H9 (cell line): ENCODE data around the gene SNRNP25. TPM values are rescaled to one million over a fixed set of nuclear protein-coding genes. Genes with fewer than 3 reads are reported as not detected.

ENCODE experiments used
- DNase-seq: peaks from one replicate; pipeline ENCODE4 v3.0.0-alpha.2; 2017
- H2AFZ ChIP-seq: one replicate; pipeline ENCODE4 v1.6.1; 2013; ENCODE audit warnings: mild to moderate bottlenecking, low read length, control low read depth, moderate library complexity
- H2AK5ac ChIP-seq: 2 replicates; pipeline ENCODE4 v1.6.1; 2013; ENCODE audit warnings: low read length, control low read depth, mixed read lengths; ENCODE audit not compliant: insufficient read length
- H2BK120ac ChIP-seq: one replicate; pipeline ENCODE4 v1.6.1; 2013; ENCODE audit warnings: low read depth, mild to moderate bottlenecking, low read length, control low read depth, inconsistent platforms; ENCODE audit not compliant: poor library complexity, severe bottlenecking
- H2BK12ac ChIP-seq: 2 replicates; pipeline ENCODE4 v1.6.1; 2013; ENCODE audit warnings: low read length, control low read depth, mixed read lengths, low read depth; ENCODE audit not compliant: insufficient read length
- H2BK15ac ChIP-seq: 2 replicates; pipeline ENCODE4 v1.6.1; 2013; ENCODE audit warnings: low read depth, low read length, control low read depth
- H2BK20ac ChIP-seq: one replicate; pipeline ENCODE4 v1.6.1; 2013; ENCODE audit warnings: low read depth, mild to moderate bottlenecking, low read length, control low read depth, inconsistent platforms; ENCODE audit not compliant: poor library complexity, severe bottlenecking
- H2BK5ac ChIP-seq: 2 replicates; pipeline ENCODE4 v1.6.1; 2013; ENCODE audit warnings: low read length, control low read depth, mixed read lengths; ENCODE audit not compliant: insufficient read length
- H3K14ac ChIP-seq: 2 replicates; pipeline ENCODE4 v1.6.1; 2013; ENCODE audit warnings: low read length, control low read depth; ENCODE audit not compliant: insufficient read depth
- H3K18ac ChIP-seq: 2 replicates; pipeline ENCODE4 v1.6.1; 2013; ENCODE audit warnings: low read depth, mild to moderate bottlenecking, mixed read lengths, low read length, control low read depth; ENCODE audit not compliant: insufficient read length
- H3K23ac ChIP-seq: 2 replicates; pipeline ENCODE4 v1.6.1; 2013; ENCODE audit warnings: low read length, control low read depth, mixed read lengths, low read depth; ENCODE audit not compliant: insufficient read length
- H3K23me2 ChIP-seq: 2 replicates; pipeline ENCODE4 v1.6.1; 2013; ENCODE audit warnings: low read depth, mild to moderate bottlenecking, mixed read lengths, low read length, control low read depth; ENCODE audit not compliant: insufficient read length, poor library complexity, severe bottlenecking
- H3K27ac ChIP-seq: 2 replicates; pipeline ENCODE4 v1.5.1; 2013; ENCODE audit warnings: low read length, control low read depth, mixed read lengths, low read depth; ENCODE audit not compliant: insufficient read length
- H3K27me3 ChIP-seq: 2 replicates; pipeline ENCODE4 v1.6.1; 2013; ENCODE audit warnings: low read length, control low read depth, inconsistent platforms; ENCODE audit not compliant: insufficient read depth
- H3K4ac ChIP-seq: 2 replicates; pipeline ENCODE4 v1.6.1; 2013; ENCODE audit warnings: low read depth, mild to moderate bottlenecking, control low read depth, inconsistent platforms, low read length, moderate library complexity
- H3K4me1 ChIP-seq: 2 replicates; pipeline ENCODE4 v1.6.1; 2013; ENCODE audit warnings: low read length, control low read depth, inconsistent platforms; ENCODE audit not compliant: insufficient read depth
- H3K4me2 ChIP-seq: 2 replicates; pipeline ENCODE4 v1.6.1; 2013; ENCODE audit warnings: low read length, control low read depth, mixed read lengths; ENCODE audit not compliant: insufficient read length, insufficient read depth
- H3K56ac ChIP-seq: 2 replicates; pipeline ENCODE4 v1.6.1; 2013; ENCODE audit warnings: low read depth, mild to moderate bottlenecking, mixed read lengths, low read length, control low read depth; ENCODE audit not compliant: insufficient read length
- H3K79me1 ChIP-seq: 2 replicates; pipeline ENCODE4 v1.6.1; 2013; ENCODE audit warnings: low read depth, mild to moderate bottlenecking, moderate library complexity, low read length, control low read depth, inconsistent platforms; ENCODE audit not compliant: insufficient read depth, poor library complexity, severe bottlenecking
- H3K79me2 ChIP-seq: 2 replicates; pipeline ENCODE4 v1.6.1; 2013; ENCODE audit warnings: low read length, control low read depth, inconsistent platforms; ENCODE audit not compliant: insufficient read depth
- H3K9ac ChIP-seq: 2 replicates; pipeline ENCODE4 v1.6.1; 2013; ENCODE audit warnings: low read length, control low read depth, mixed read lengths; ENCODE audit not compliant: insufficient read length; ENCODE audit errors: extremely low read depth
- H3K9me3 ChIP-seq: one replicate; pipeline ENCODE4 v1.6.1; 2013; ENCODE audit warnings: low read depth, low read length, inconsistent platforms; ENCODE audit not compliant: control insufficient read depth
- H3T11ph ChIP-seq: one replicate; pipeline ENCODE4 v1.6.1; 2013; ENCODE audit warnings: mild to moderate bottlenecking, low read length, control low read depth, inconsistent platforms
- H4K20me1 ChIP-seq: one replicate; pipeline ENCODE4 v1.6.1; 2013; ENCODE audit not compliant: control insufficient read depth, insufficient read length, insufficient read depth
- H4K5ac ChIP-seq: 2 replicates; pipeline ENCODE4 v1.6.1; 2013; ENCODE audit warnings: low read depth, mild to moderate bottlenecking, mixed read lengths, low read length, control low read depth; ENCODE audit not compliant: insufficient read length
- H4K8ac ChIP-seq: replicated peaks from 2 replicates; pipeline ENCODE4 v1.6.1; 2013; ENCODE audit warnings: low read length, control low read depth, mixed read lengths, low read depth; ENCODE audit not compliant: insufficient read length
- H4K91ac ChIP-seq: 2 replicates; pipeline ENCODE4 v1.6.1; 2013; ENCODE audit warnings: low read depth, mild to moderate bottlenecking, moderate library complexity, mixed read lengths, low read length, control low read depth; ENCODE audit not compliant: insufficient read length
- H3K27ac Mint-ChIP-seq, 3 experiments: 2 replicates in 2 of 3; 3 replicates in 1 of 3; pipeline ENCODE4 v1.8.0; 2020 to 2021; ENCODE audit warnings: mixed read lengths in 3 of 3, mild to moderate bottlenecking in 1 of 3, moderate library complexity in 1 of 3
- H3K27me3 Mint-ChIP-seq: 2 replicates; pipeline ENCODE4 v1.8.0; 2021; ENCODE audit warnings: low read depth, mild to moderate bottlenecking, moderate library complexity, mixed read lengths
- H3K36me3 Mint-ChIP-seq, 3 experiments: 2 replicates in 2 of 3; 3 replicates in 1 of 3; pipeline ENCODE4 v1.8.0; 2020 to 2021; ENCODE audit warnings: low read depth in 3 of 3, mixed read lengths in 3 of 3; ENCODE audit not compliant: insufficient read depth in 1 of 3
- H3K4me1 Mint-ChIP-seq, 2 experiments: 2 replicates each; pipeline ENCODE4 v1.8.0; 2020; ENCODE audit warnings: mixed read lengths in 2 of 2
- H3K4me3 Mint-ChIP-seq, 2 experiments: 2 replicates in 1 of 2; 3 replicates in 1 of 2; pipeline ENCODE4 v1.8.0; 2020 to 2021; ENCODE audit warnings: mild to moderate bottlenecking in 2 of 2, mixed read lengths in 2 of 2, moderate library complexity in 1 of 2
- H3K9me3 Mint-ChIP-seq, 2 experiments: 2 replicates in 1 of 2; 3 replicates in 1 of 2; pipeline ENCODE4 v1.8.0; 2020; ENCODE audit warnings: mild to moderate bottlenecking in 2 of 2, mixed read lengths in 2 of 2, moderate library complexity in 1 of 2
- WGBS: extraction: QIAGEN DNeasy Blood & Tissue Kit; methylation state at CpG from one replicate; pipeline ENCODE4 v1.1.7; 2013; ENCODE audit warnings: missing lambda C conversion rate, low lambda C conversion rate, mixed read lengths; ENCODE audit not compliant: insufficient read length; ENCODE audit errors: extremely low coverage; 5-methylcytosine and 5-hydroxymethylcytosine counted together
- total RNA-seq: library from RNA; stranded (reverse); gene quantifications from 2 replicates; pipeline ENCODE4 v1.2.1, GENCODE V29; 2021
- TF ChIP-seq, protein P1 (sequence below): fragments of 200-600 bp; sonication (generic); conservative IDR thresholded peaks from 3 replicates; pipeline ENCODE4 v1.8.0; 2021; ENCODE audit warnings: antibody characterized with exemption, mild to moderate bottlenecking

The SNRNP25 gene
- total RNA-seq, 1 experiment from 2014 or later, result 78.5 TPM

- Histone ChIP-seq H2AK5ac (no peak overlapping the region), H3K4ac (no peak overlapping the region), H3K27ac (no peak overlapping the region), H4K20me1 (no peaks in the 10 kb centered on the region), H4K8ac (no peak overlapping the region), H3K14ac (no peak overlapping the region), H2BK15ac (no peak overlapping the region), H3K18ac (no peak overlapping the region), H3K23me2 (no peaks in the 10 kb centered on the region), H3K79me2 (peaks cover 2% of the 10 kb centered on the region; the same call in 1 of the 2 replicates), H2BK5ac (no peak overlapping the region), H4K5ac (no peak overlapping the region), H2BK20ac (no peak overlapping the region), H3K9ac (no peak overlapping the region), H3K27me3 (no peaks in the 10 kb centered on the region), H2BK120ac (no peak overlapping the region), H3K56ac (no peak overlapping the region), H3T11ph (no peak overlapping the region), H3K79me1 (peaks cover 2% of the 10 kb centered on the region), H3K4me1 (no peaks in the 10 kb centered on the region), H3K9me3 (no peaks in the 10 kb centered on the region), H3K23ac (no peak overlapping the region), H3K4me2 (no peak overlapping the region), H2AFZ (no peak overlapping the region), H4K91ac (no peak overlapping the region), H2BK12ac (no peak overlapping the region)
- no peak for DNase-seq
- peaks cover 3 to 8% of the 10 kb centered on the region in 2 experiments; a peak in 3 of 5 replicates for H3K9me3 Mint-ChIP-seq
- H3K27me3 Mint-ChIP-seq, result no peaks in the 10 kb centered on the region
- no peak overlapping the region; a peak in 1 of 7 replicates for H3K27ac Mint-ChIP-seq
- H3K36me3 Mint-ChIP-seq, result peaks cover 44 to 74% (median 60%) of the 10 kb centered on the region in 3 experiments
- no CpG with 5 or more reads among the region's 15 CpGs for WGBS
- peak overlapping the region; percentile 69 to 100 for H3K4me3 Mint-ChIP-seq
- TF ChIP-seq, protein P1, sequence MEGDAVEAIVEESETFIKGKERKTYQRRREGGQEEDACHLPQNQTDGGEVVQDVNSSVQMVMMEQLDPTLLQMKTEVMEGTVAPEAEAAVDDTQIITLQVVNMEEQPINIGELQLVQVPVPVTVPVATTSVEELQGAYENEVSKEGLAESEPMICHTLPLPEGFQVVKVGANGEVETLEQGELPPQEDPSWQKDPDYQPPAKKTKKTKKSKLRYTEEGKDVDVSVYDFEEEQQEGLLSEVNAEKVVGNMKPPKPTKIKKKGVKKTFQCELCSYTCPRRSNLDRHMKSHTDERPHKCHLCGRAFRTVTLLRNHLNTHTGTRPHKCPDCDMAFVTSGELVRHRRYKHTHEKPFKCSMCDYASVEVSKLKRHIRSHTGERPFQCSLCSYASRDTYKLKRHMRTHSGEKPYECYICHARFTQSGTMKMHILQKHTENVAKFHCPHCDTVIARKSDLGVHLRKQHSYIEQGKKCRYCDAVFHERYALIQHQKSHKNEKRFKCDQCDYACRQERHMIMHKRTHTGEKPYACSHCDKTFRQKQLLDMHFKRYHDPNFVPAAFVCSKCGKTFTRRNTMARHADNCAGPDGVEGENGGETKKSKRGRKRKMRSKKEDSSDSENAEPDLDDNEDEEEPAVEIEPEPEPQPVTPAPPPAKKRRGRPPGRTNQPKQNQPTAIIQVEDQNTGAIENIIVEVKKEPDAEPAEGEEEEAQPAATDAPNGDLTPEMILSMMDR, result no peak
- H3K4me1 Mint-ChIP-seq, result peaks cover 12 to 19% of the 10 kb centered on the region in 2 experiments
Observed at GRCh38 chr16:50769-51591, 2.6 kb upstream of the SNRNP25 start.
